AG10803 (cell line): Measurements from ENCODE around the gene ATG2A.

ENCODE experiments used
- DNase-seq: peaks from one replicate; pipeline ENCODE4 v3.0.0; 2010; ENCODE audit warnings: low read depth
- H3K4me3 ChIP-seq: 2 replicates; pipeline ENCODE4 v1.5.1; 2011; ENCODE audit warnings: mild to moderate bottlenecking, low read length, control low read depth
- TF ChIP-seq, protein P1 (sequence below): conservative IDR thresholded peaks from 2 replicates; pipeline ENCODE4 v1.5.1; 2011; ENCODE audit warnings: mild to moderate bottlenecking, low read length, control low read depth, inconsistent platforms

Gene ATG2A

DNA sequence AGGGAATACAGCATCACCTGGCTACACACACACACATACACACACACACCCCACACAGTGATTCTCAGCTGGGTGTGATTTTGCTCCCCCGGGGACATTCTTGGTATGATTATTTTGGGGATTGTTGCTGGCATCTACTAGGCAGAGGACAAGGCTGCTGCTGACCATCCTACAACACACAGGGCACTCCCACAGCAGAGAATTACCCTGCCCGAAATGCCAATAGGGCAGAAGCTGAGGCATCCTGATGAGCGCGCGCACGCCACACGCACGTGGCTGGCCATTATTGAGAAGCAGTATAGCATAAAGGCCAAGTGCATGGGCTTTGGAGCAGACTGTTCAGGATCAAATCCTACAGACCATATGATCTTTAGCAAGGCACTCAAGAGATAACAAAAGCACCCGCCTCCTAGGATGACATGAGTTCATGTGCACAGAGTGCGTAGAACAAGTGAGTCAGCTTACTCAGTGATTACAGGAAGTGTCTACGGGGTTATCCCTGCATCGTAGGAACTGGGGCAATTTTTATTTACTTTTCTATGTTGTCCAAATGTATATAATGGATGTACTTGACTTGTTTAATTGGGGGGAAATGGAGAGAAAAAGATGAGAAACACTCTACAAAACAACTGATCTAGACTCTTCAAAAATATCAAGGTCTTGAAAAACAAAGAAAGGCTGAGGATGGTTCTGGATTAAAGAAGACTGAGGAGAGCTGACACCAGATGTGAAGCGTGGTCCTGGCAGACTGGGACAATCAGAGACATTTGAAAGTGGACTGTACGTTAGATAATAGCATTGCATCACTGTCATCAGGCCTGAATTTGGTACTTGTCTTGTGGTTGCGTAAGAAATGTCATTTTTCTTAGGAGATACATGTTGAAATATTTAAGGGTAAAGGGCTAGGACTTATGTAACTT, 31.4 kb downstream of the ATG2A start:
- H3K4me3 ChIP-seq: no peak overlapping the region
- TF ChIP-seq, protein P1, sequence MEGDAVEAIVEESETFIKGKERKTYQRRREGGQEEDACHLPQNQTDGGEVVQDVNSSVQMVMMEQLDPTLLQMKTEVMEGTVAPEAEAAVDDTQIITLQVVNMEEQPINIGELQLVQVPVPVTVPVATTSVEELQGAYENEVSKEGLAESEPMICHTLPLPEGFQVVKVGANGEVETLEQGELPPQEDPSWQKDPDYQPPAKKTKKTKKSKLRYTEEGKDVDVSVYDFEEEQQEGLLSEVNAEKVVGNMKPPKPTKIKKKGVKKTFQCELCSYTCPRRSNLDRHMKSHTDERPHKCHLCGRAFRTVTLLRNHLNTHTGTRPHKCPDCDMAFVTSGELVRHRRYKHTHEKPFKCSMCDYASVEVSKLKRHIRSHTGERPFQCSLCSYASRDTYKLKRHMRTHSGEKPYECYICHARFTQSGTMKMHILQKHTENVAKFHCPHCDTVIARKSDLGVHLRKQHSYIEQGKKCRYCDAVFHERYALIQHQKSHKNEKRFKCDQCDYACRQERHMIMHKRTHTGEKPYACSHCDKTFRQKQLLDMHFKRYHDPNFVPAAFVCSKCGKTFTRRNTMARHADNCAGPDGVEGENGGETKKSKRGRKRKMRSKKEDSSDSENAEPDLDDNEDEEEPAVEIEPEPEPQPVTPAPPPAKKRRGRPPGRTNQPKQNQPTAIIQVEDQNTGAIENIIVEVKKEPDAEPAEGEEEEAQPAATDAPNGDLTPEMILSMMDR: no peak
- peak; percentile 85 for DNase-seq

DNA sequence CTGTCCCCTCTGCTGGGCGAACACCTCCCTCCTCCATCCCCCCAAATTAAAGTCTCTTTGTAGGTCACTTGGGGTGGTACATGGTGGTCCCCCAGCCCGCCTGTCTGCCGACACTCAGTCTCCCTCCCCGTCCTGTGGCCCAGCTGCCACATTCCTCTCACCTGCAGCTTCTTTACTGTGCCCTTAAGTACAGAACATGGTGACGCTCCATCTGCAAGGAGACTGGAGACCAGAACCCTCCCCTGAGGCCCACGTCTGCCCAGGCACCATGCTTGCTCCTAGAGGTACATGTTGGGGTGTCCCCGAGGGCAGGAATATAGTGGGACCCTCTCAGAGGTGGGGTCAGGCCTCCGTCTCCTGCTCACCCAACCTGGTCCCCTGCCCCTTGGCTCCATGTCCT, 33.0 kb downstream of the ATG2A start:
- no peak overlapping the region for H3K4me3 ChIP-seq
- TF ChIP-seq, protein P1: no peak
- DNase-seq: no peak

DNA sequence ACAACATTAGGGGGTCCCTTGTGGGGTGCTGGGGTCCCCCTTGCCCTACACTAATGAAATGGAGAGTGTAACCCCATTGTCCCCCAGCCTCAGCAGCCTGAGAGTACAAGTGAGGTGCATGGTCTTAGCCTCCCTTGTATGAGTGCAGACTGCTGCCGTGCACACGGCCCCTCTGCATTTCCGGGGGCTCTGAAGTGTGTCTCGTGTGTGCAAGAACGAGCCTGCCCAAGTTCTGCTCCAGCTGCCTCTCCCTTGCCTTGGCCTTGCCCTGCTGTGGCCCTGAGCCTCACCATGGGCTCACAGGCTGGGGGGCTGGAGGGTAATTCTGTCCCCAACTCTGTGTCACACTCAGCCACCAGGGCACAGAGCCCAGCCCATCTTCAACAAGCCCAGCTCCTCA, 33.4 kb downstream of the ATG2A start:
- H3K4me3 ChIP-seq: no peak overlapping the region
- TF ChIP-seq, protein P1: no peak

DNA sequence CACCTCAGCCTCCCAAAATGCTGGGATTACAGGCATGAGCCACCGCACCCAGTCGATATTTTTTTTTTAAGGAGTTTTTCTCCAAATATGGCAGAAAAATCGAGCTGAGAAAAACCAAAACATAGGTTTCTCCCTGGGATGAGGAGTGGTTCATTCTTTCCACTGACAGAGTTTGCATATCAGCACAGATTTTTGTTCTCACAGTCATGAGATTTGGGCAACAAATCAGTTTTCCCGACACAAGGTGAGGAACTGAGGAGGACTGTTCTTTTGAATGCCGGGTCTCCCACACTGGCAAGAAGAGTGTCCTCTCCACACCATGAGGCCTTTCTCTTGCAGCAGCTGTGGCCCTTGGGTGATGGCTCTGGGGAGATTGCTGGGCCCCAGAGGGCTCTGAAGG, 34.8 kb downstream of the ATG2A start:
- no peak overlapping the region for H3K4me3 ChIP-seq
- TF ChIP-seq, protein P1: no peak
- DNase-seq: no peak

More for the DNA sequence above, 33.4 kb downstream of the ATG2A start:
- DNase-seq: no peak

DNA sequence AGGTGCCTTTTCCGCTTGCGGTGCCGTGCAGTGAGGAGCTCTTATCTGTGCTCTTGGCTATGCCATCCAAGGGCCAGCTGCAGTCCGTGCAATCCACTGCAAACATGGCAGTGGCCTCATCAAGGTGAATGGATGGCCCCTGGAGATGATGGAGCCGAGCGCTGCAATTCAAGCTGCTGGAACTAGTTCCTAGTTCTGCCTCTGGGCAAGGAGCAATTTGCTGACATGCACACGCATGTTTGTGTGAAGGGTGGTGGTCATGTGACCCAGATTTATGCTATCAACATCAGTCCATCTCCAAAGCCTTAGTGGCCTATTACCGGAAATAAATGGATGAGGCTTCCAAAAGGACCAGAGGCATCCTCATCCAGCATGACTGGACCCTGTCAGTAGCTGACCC, 35.5 kb downstream of the ATG2A start:
- no peak for DNase-seq
- TF ChIP-seq, protein P1: no peak
- no peak overlapping the region for H3K4me3 ChIP-seq

DNA sequence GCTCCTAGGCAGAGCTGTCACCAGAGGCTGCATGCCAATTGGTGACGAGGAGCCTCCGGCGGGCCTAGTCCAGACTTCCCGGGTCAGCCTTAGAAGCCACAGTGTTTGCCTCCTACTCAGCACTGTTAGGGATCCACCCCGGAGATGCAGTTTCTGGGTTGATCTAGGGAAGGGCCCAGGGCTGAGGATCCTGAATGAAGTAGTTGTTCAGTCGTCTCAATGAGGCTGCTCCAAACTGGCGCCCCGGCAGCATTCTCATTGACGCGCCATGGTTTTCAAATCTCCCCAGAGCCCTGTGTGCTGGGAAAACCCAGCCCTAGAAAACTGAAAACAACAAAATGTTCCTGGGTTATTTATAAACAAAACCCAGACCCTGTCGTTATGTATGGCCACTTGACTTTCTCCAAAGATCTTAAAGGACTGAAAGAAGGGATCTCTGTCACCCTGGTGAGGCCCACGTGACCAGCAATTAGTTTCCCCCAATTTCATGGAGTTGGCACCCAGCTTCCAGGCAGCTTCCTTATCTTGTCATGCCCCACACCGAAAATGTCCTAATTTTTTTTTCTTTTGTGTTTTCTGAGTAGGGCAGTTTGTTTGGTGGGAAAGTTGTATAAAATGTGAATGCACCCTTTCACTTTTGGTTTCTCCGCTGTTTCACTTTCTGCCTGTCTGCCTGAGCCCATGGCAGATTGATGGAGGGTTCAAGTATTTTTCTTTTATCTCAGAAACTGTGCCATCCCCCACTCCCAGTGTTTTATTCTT, 36.6 kb downstream of the ATG2A start:
- no peak overlapping the region for H3K4me3 ChIP-seq
- TF ChIP-seq, protein P1: no peak
- DNase-seq: no peak
